ENCODE results near the gene ZNF891.

ZNF891 gene

GRCh38 chr12:133061954-133062353 lies 68.1 kb downstream of the ZNF891 start:
- DNase-seq (ENCODE audit: low spot score) = no peak

GRCh38 chr12:133058203-133059113 lies 71.6 kb downstream of the ZNF891 start:
- no peak for DNase-seq (ENCODE audit: low spot score)

- no peak for DNase-seq (ENCODE audit: low spot score)
Observed at GRCh38 chr12:133057446-133057845, 72.6 kb downstream of the ZNF891 start.

All from CD4-positive, alpha-beta T cell treated with Interleukin-6 at 100 ng/mL for 8 hours (primary cell).